Nephron progenitor cell (in vitro differentiated cells): ENCODE data around the gene GMDS.

Source experiments
- DNase-seq: peaks from one replicate; pipeline ENCODE4 v3.0.0; 2021
- H3K27ac Mint-ChIP-seq: 2 replicates; pipeline ENCODE4 v1.8.0; 2021; ENCODE audit warnings: mild to moderate bottlenecking, moderate library complexity, mixed read lengths
- H3K27me3 Mint-ChIP-seq: 2 replicates; pipeline ENCODE4 v1.8.0; 2021; ENCODE audit warnings: mild to moderate bottlenecking, low read depth, mixed read lengths; ENCODE audit not compliant: poor library complexity
- H3K36me3 Mint-ChIP-seq: 2 replicates; pipeline ENCODE4 v1.8.0; 2021; ENCODE audit warnings: low read depth, mixed read lengths
- H3K4me1 Mint-ChIP-seq: 2 replicates; pipeline ENCODE4 v1.8.0; 2021; ENCODE audit warnings: mixed read lengths
- H3K4me3 Mint-ChIP-seq: 2 replicates; pipeline ENCODE4 v1.8.0; 2021; ENCODE audit warnings: mild to moderate bottlenecking, moderate library complexity, mixed read lengths
- H3K9me3 Mint-ChIP-seq: 2 replicates; pipeline ENCODE4 v1.8.0; 2021; ENCODE audit warnings: mild to moderate bottlenecking, moderate library complexity, mixed read lengths
- TF ChIP-seq, protein P1 (sequence below): fragments of 200-600 bp; sonication (generic); IDR thresholded peaks from 2 replicates; pipeline ENCODE4 v1.5.0; 2021; ENCODE audit warnings: antibody characterized with exemption

The GMDS gene

DNA sequence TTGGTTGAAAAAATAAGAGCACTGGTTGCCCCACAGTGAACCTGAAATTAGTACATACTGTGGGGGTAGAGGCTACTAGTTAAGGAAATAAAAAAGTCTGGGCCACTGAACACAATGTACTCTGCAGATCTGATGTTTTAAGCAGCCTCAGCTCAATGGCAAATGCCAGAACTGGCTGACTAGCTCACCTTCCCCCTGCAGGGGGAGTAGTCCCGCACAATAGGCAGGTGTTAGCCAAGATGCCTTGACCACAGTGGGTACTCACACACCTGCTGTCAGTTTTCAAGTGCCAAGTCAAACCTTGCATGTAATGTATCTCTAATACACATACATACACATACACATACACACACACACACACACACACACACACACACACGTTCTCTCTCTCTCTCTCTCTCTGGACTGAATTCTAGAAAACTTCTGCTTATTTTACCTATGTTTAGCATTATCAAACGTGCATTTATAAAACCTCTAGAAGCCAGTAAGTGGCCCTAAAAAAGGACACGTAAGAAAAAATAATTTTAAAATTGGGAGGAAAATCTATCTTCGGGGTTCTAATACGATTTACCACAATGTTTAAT is 36.1 kb downstream of the GMDS start:
- no peaks in the 10 kb centered on the region for H3K27me3 Mint-ChIP-seq
- peaks cover 14% of the 10 kb centered on the region for H3K9me3 Mint-ChIP-seq
- peaks cover 8% of the 10 kb centered on the region for H3K36me3 Mint-ChIP-seq
- TF ChIP-seq, protein P1, sequence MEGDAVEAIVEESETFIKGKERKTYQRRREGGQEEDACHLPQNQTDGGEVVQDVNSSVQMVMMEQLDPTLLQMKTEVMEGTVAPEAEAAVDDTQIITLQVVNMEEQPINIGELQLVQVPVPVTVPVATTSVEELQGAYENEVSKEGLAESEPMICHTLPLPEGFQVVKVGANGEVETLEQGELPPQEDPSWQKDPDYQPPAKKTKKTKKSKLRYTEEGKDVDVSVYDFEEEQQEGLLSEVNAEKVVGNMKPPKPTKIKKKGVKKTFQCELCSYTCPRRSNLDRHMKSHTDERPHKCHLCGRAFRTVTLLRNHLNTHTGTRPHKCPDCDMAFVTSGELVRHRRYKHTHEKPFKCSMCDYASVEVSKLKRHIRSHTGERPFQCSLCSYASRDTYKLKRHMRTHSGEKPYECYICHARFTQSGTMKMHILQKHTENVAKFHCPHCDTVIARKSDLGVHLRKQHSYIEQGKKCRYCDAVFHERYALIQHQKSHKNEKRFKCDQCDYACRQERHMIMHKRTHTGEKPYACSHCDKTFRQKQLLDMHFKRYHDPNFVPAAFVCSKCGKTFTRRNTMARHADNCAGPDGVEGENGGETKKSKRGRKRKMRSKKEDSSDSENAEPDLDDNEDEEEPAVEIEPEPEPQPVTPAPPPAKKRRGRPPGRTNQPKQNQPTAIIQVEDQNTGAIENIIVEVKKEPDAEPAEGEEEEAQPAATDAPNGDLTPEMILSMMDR = peak; percentile 44
- no peak overlapping the region for H3K27ac Mint-ChIP-seq
- no peak overlapping the region for H3K4me3 Mint-ChIP-seq
- DNase-seq = peak; percentile 46
- H3K4me1 Mint-ChIP-seq = peaks cover 46% of the 10 kb centered on the region

DNA sequence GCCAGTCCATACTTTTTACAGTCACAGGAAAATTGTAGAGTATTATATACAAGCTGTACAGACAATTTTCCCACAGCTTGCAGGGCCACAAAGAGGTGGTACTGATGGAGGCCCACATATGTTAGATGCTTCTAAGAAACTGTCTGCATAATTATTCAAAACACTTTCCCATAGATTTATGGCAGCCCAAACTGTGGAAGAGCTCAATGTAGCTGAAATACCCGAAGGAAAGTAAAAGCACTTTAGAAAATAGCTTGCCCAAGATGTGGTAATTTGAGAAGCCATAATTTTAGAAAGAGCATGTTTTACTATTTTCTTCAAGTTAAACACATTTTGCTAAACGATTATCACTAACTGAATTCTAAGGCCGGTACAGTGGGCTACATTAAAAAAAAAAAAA is 36.9 kb downstream of the GMDS start:
- H3K36me3 Mint-ChIP-seq = peaks cover 8% of the 10 kb centered on the region
- TF ChIP-seq, protein P1 = no peak
- no peak overlapping the region for H3K27ac Mint-ChIP-seq
- no peak overlapping the region for H3K4me3 Mint-ChIP-seq
- peaks cover 39% of the 10 kb centered on the region for H3K4me1 Mint-ChIP-seq
- peaks cover 14% of the 10 kb centered on the region for H3K9me3 Mint-ChIP-seq
- H3K27me3 Mint-ChIP-seq = no peaks in the 10 kb centered on the region
- DNase-seq = no peak

DNA sequence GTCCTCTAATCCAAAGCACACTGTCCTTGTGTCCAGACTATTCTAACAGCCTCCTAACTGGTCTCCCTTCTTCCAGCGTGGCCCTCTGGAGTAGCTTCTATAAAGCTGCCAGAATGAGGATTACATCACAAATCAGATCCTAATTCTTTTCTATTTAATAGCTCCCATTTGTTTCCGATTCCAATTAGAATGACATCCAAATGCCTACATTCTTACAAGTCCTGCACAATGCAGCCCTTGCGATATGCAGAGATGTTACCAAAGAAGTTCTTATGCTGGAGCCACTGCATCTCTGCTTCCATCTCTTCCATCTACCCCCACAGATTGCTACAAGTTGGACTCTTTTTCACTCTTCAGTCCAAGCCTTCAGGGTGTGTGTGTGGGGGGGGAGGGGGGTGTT is 40.0 kb downstream of the GMDS start:
- no peak overlapping the region for H3K27ac Mint-ChIP-seq
- H3K36me3 Mint-ChIP-seq = peaks cover 8% of the 10 kb centered on the region
- DNase-seq = no peak
- no peak overlapping the region for H3K4me3 Mint-ChIP-seq
- TF ChIP-seq, protein P1 = no peak
- no peaks in the 10 kb centered on the region for H3K27me3 Mint-ChIP-seq
- peaks cover 13% of the 10 kb centered on the region for H3K4me1 Mint-ChIP-seq
- H3K9me3 Mint-ChIP-seq = peaks cover 14% of the 10 kb centered on the region

DNA sequence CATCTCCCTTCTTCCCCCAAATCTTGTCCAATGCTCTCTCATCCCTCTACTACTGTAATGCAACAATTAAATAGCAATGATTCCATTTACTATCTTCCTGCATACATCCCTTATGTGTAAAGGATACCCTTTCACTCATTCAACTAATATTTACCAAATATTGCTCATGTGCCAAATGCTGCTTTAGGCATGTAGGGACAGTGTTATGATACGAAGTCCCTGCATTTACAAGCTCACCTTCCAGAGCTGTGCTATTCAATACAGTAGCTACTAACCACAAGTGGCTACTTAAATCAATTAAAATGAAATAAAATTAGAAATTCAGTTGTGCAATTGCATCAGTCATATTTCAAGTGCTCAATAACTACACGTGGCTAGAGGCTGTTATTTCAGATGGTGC is 41.1 kb downstream of the GMDS start:
- H3K9me3 Mint-ChIP-seq = peaks cover 14% of the 10 kb centered on the region
- no peak for DNase-seq
- no peak overlapping the region for H3K27ac Mint-ChIP-seq
- H3K36me3 Mint-ChIP-seq = peaks cover 8% of the 10 kb centered on the region
- peaks cover 11% of the 10 kb centered on the region for H3K4me1 Mint-ChIP-seq
- TF ChIP-seq, protein P1 = no peak
- no peaks in the 10 kb centered on the region for H3K27me3 Mint-ChIP-seq
- no peak overlapping the region for H3K4me3 Mint-ChIP-seq

DNA sequence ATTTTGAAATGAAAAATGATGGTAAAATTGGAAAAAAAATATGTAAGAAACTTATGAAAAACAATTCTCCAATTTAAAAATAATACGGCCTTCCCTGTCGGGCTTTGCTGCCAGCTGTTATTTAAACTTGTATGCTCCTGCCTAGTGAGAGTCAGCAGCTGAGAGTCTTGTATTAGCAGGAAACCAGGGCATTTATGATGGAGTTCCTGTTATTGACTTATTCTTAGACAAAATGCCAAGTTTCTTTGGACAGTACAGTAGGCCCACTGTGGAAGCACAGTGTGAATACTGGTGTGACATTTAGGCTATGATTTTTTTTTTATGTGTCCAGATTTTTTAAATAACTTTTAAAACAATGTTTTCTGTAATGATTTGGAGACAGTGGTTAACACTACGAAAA is 42.1 kb downstream of the GMDS start:
- peaks cover 14% of the 10 kb centered on the region for H3K9me3 Mint-ChIP-seq
- no peak overlapping the region for H3K27ac Mint-ChIP-seq
- DNase-seq = no peak
- TF ChIP-seq, protein P1 = no peak
- peaks cover 8% of the 10 kb centered on the region for H3K36me3 Mint-ChIP-seq
- H3K4me1 Mint-ChIP-seq = peaks cover 1% of the 10 kb centered on the region
- H3K4me3 Mint-ChIP-seq = no peak overlapping the region
- H3K27me3 Mint-ChIP-seq = no peaks in the 10 kb centered on the region

DNA sequence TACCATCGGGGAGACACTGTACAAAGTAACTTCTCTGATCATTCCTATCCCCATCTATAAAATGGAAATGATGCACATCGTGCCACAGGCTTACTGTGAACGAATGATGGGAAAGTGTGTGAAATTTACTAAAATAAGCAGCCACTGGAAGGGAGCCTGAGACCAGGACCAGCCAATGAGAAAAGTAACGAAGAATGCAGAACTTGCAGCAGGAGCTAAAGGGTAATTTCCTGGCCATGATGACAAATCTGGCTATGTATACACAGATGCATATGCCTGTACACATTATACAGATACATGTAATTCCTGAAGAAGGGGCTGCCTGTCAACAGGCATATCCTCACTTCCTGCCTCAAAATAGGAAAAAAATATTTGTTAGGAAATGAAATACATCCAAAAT is 47.4 kb downstream of the GMDS start:
- Mint-ChIP-seq H3K9me3 (no peaks in the 10 kb centered on the region), H3K36me3 (no peaks in the 10 kb centered on the region), H3K4me1 (peaks cover 20% of the 10 kb centered on the region), H3K27me3 (no peaks in the 10 kb centered on the region), H3K27ac (no peak overlapping the region), H3K4me3 (no peak overlapping the region)
- DNase-seq = no peak
- TF ChIP-seq, protein P1 = no peak
